Measurements from ENCODE around the gene RLN3. TPM values are rescaled to one million over a fixed set of nuclear protein-coding genes. Genes with fewer than 3 reads are reported as not detected.

RLN3 gene
- total and polyA plus RNA-seq, 4 donors: not detected

- no peak overlapping the region for H3K9ac ChIP-seq (ENCODE audit: low read depth in 1 of 2, low read length in 2 of 2)
- H3K4me3 ChIP-seq (ENCODE audit: low read depth in 1 of 3, low read length in 3 of 3): no peak overlapping the region
- no peak overlapping the region for H3K27ac ChIP-seq (ENCODE audit: low read depth in 1 of 2, low read length in 2 of 2)
- DNase-seq (ENCODE audit: low spot score): no peak
- H3K4me1 ChIP-seq (ENCODE audit: control insufficient read depth in 4 of 4, insufficient read depth in 4 of 4, low read length in 3 of 4): peaks cover 0 to 6% (median 3%) of the 10 kb centered on the region in 4 donors
- TF ChIP-seq HNF4G (IDR thresholded peaks at IDR 0.05): no peak
- TF ChIP-seq REST (IDR thresholded peaks at IDR 0.05): no peak
- TF ChIP-seq RAD21 (IDR thresholded peaks at IDR 0.05): no peak
- no peak for TF ChIP-seq SP1 (IDR thresholded peaks at IDR 0.05)
- no peak for TF ChIP-seq NR2F2 (IDR thresholded peaks at IDR 0.05)
- TF ChIP-seq HNF4A (conservative IDR thresholded peaks at IDR 0.05): no peak
- no peaks in the 10 kb centered on the region for H3K9me3 ChIP-seq (ENCODE audit: control insufficient read depth in 4 of 4, low read length in 3 of 4)
- no peaks in the 10 kb centered on the region for H3K27me3 ChIP-seq (ENCODE audit: control insufficient read depth in 4 of 4, insufficient read depth in 4 of 4, low read length in 3 of 4)
- peaks cover 0 to 25% (median 6%) of the 10 kb centered on the region in 4 donors for H3K36me3 ChIP-seq (ENCODE audit: control insufficient read depth in 4 of 4, insufficient read depth in 3 of 4, low read depth in 1 of 4, low read length in 3 of 4)
- WGBS: 89% methylated on average over 15 of the region's 15 CpGs
Measured at GRCh38 chr19:13984186-13984585, 43.8 kb upstream of the RLN3 start.

- Histone ChIP-seq H3K27me3 (ENCODE audit: control insufficient read depth in 4 of 4, insufficient read depth in 4 of 4, low read length in 3 of 4) (no peaks in the 10 kb centered on the region), H3K27ac (ENCODE audit: low read depth in 1 of 2, low read length in 2 of 2) (peak overlapping the region; percentile 62 to 64), H3K36me3 (ENCODE audit: control insufficient read depth in 4 of 4, insufficient read depth in 3 of 4, low read depth in 1 of 4, low read length in 3 of 4) (peaks cover 0 to 20% (median 6%) of the 10 kb centered on the region in 4 donors), H3K9me3 (ENCODE audit: control insufficient read depth in 4 of 4, low read length in 3 of 4) (no peaks in the 10 kb centered on the region), H3K4me1 (ENCODE audit: control insufficient read depth in 4 of 4, insufficient read depth in 4 of 4, low read length in 3 of 4) (peaks cover 0 to 10% (median 3%) of the 10 kb centered on the region in 4 donors), H3K4me3 (ENCODE audit: low read depth in 1 of 3, low read length in 3 of 3) (no peak overlapping the region), H3K9ac (ENCODE audit: low read depth in 1 of 2, low read length in 2 of 2) (no peak overlapping the region)
- DNase-seq (ENCODE audit: low spot score): no peak
- TF ChIP-seq EGR1 (IDR thresholded peaks at IDR 0.05; ENCODE audit: low read depth in 2 of 2) (no peak), CTCF (IDR thresholded peaks at IDR 0.05; ENCODE audit: low read depth, low read length, missing input control) (no peak), RAD21 (IDR thresholded peaks at IDR 0.05) (no peak), ZBTB33 (IDR thresholded peaks at IDR 0.05) (no peak), REST (IDR thresholded peaks at IDR 0.05) (no peak), FOXA2 (IDR thresholded peaks at IDR 0.05) (no peak), SP1 (IDR thresholded peaks at IDR 0.05) (no peak), ATF3 (IDR thresholded peaks at IDR 0.05) (no peak), YY1 (IDR thresholded peaks at IDR 0.05) (no peak), RXRA (IDR thresholded peaks at IDR 0.05) (no peak), HNF4A (conservative IDR thresholded peaks at IDR 0.05) (no peak)
- 91% methylated on average over 25 of the region's 25 CpGs for WGBS
Measured at GRCh38 chr19:13984875-13985741, 42.8 kb upstream of the RLN3 start.

Data from liver (tissue), 9 donors.